Heart left ventricle (tissue), 16 donors: ENCODE measurements around the gene CRIM1. TPM values are rescaled to one million over a fixed set of nuclear protein-coding genes. Genes with fewer than 3 reads are reported as not detected.

ENCODE experiments used
- ATAC-seq, 4 donors: fragments of 200-7000 bp; cut with Tn5 transposase; one replicate each; pipeline ENCODE4 v1.9.1; 2020 to 2022; ENCODE audit warnings: moderate library complexity in 4 of 4, mild to moderate bottlenecking in 3 of 4, moderate number of reproducible peaks in 1 of 4
- DNase-seq, 5 donors: peaks; one replicate each; pipeline ENCODE4 v3.0.0-alpha.2; 2020
- H3K27ac ChIP-seq, 12 donors: fragments of 200-600 bp; sonication (generic) in 4 of 12; one replicate each; pipeline versions ENCODE4 v1.5.0 to v1.8.0; 2016 to 2022; ENCODE audit warnings: mild to moderate bottlenecking in 2 of 12
- H3K27me3 ChIP-seq, 9 donors: fragments of 200-600 bp; sonication (generic) in 2 of 9; one replicate each; pipeline versions ENCODE4 v1.5.1 to v1.8.0; 2016 to 2022; ENCODE audit warnings: mild to moderate bottlenecking in 3 of 9
- H3K36me3 ChIP-seq, 9 donors: fragments of 200-600 bp; sonication (generic) in 2 of 9; one replicate each; pipeline versions ENCODE4 v1.5.0 to v1.8.0; 2018 to 2022; ENCODE audit warnings: mild to moderate bottlenecking in 2 of 9
- H3K4me1 ChIP-seq, 12 donors: fragments of 200-600 bp; sonication (generic) in 4 of 12; one replicate each; pipeline versions ENCODE4 v1.5.0 to v1.8.0; 2016 to 2022; ENCODE audit warnings: mild to moderate bottlenecking in 3 of 12
- H3K4me3 ChIP-seq, 12 donors: fragments of 200-600 bp; sonication (generic) in 4 of 12; one replicate each; pipeline versions ENCODE4 v1.5.0 to v1.8.0; 2017 to 2022; ENCODE audit warnings: mild to moderate bottlenecking in 9 of 12, moderate library complexity in 4 of 12
- H3K9me3 ChIP-seq, 12 donors: fragments of 200-600 bp; sonication (generic) in 4 of 12; one replicate each; pipeline versions ENCODE4 v1.5.0 to v1.8.0; 2016 to 2022; ENCODE audit warnings: mild to moderate bottlenecking in 1 of 12
- POLR2A ChIP-seq, 2 donors: fragments of 450-650 bp; IDR thresholded peaks; one replicate each; pipeline ENCODE4 v1.6.1; 2017; ENCODE audit warnings: antibody characterized with exemption in 2 of 2, mild to moderate bottlenecking in 2 of 2, moderate library complexity in 2 of 2
- WGBS, 4 donors: extraction: QIAGEN DNeasy Blood & Tissue Kit in 2 of 4; methylation state at CpG; one replicate each; pipeline versions ENCODE4 v1.1.5 to v1.1.7; 2013 to 2018; 5-methylcytosine and 5-hydroxymethylcytosine counted together
- intact Hi-C, 10 donors: fragments of 100-400 bp; cut with DNase I; formaldehyde crosslinking; loops; one replicate each; pipeline versions ENCODE4 v1.11.1 to v1.14.2; 2022
- polyA plus RNA-seq, 2 donors: library from polyadenylated mRNA; stranded (reverse); fragments of 200-250 nt; gene quantifications; one replicate each; pipeline ENCODE4 v1.2.3, GENCODE V29; 2013
- total RNA-seq, 9 donors: library from RNA; depleted of rRNA in 2 of 9; stranded (reverse); fragments of >200 nt in 2 of 9; fragmentation: NEBNext Ultra II Directional in 3 of 9; extraction: Animal tissue kit (Norgen Biotek cat#: 25700) in 3 of 9; gene quantifications; one replicate each; pipeline versions ENCODE4 v1.1.0 to v1.2.4, GENCODE V29; 2016 to 2023
- TF ChIP-seq, protein P1 (sequence below), 12 donors: fragments of 200-600 bp; sonication (generic) in 4 of 12; IDR thresholded peaks; one replicate each; pipeline versions ENCODE4 v1.5.0 to v1.8.0; 2018 to 2022; ENCODE audit warnings: antibody characterized with exemption in 12 of 12, mild to moderate bottlenecking in 5 of 12
- donor health status: ischemic (EF 13 %, LVEDD 7.1; RV severe dilation, severe dysfunction).
- donor health status: healthy with polysubstance abuse.
- donor health status: DM: no; HTN: yes; CAD: no.
- donor health status: DM: no; HTN: no; CAD: no.
- donor health status: ischemic (EF 25% LVEDD 6.9; RV normal size, moderate dysfunction).
- donor health status: ischemic (EF 25% LVEDD 5.7; RV mildly dilated, moderate dysfunction).
- donor health status: healthy.
- donor health status: DM: yes; HTN: yes; CAD: no.
- donor health status: ischemic (EF 35%, LVEDD 5.7; RV mildly dilated, moderate dysfunction).
- donor health status: nonischemic (EF 11% LVEDD 7.7; RV severe dilation, severe dysfunction).
- donor health status: DM: yes; HTN: yes; CAD: no.
- donor health status: PGD.
- donor health status: ischemic (EF 29% LVEDD 5.4; RV normal size, mild dysfunction).
- donor health status: nonischemic (EF 23%, LVEDD 6.1; RV moderate dilation, normal function).

The CRIM1 gene
- total and polyA plus RNA-seq, 11 donors: 14.7 to 120 (median 81.8) TPM

DNA sequence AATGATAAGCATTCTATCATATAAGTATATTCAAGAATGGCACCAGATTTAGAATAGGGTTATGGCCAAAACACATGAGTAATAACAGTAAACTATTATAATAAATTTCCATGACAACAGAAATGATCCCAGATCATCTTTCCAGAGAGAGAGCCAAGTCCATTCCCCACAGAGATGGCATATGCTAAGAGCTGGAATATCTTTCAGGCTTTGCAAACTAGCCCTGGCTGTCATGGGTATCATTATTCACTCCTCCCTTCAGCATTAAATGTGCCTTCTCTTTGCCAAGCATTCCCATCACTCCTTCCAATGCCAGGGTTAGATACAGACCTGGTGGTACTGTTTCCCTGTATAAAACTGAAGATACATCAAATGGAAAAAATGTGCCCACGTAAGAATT is 231.5 kb downstream of the CRIM1 start:
- peaks cover 0 to 81% (median 63%) of the 10 kb centered on the region in 9 donors for H3K36me3 ChIP-seq
- DNase-seq: no peak
- H3K27ac ChIP-seq: peak overlapping the region in 1 of 12 donors; percentile 2
- H3K4me1 ChIP-seq: peaks cover 0 to 28% (median 14%) of the 10 kb centered on the region in 12 donors
- intact Hi-C loops: loop anchor here in 2 of 10 donors (10.0 kb wide), 1 partner anchor 232 kb away; the partner anchor contains the start of gene CRIM1 (in 2 of the 2)
- peak in 2 of 4 donors; percentile 47 to 48 for ATAC-seq
- 62 to 86% (median 79%) methylated on average over 1 of the region's 1 CpG for WGBS, 4 donors
- no peaks in the 10 kb centered on the region for H3K9me3 ChIP-seq
- no peak for TF ChIP-seq POLR2A (IDR thresholded peaks at IDR 0.05)
- TF ChIP-seq, protein P1, sequence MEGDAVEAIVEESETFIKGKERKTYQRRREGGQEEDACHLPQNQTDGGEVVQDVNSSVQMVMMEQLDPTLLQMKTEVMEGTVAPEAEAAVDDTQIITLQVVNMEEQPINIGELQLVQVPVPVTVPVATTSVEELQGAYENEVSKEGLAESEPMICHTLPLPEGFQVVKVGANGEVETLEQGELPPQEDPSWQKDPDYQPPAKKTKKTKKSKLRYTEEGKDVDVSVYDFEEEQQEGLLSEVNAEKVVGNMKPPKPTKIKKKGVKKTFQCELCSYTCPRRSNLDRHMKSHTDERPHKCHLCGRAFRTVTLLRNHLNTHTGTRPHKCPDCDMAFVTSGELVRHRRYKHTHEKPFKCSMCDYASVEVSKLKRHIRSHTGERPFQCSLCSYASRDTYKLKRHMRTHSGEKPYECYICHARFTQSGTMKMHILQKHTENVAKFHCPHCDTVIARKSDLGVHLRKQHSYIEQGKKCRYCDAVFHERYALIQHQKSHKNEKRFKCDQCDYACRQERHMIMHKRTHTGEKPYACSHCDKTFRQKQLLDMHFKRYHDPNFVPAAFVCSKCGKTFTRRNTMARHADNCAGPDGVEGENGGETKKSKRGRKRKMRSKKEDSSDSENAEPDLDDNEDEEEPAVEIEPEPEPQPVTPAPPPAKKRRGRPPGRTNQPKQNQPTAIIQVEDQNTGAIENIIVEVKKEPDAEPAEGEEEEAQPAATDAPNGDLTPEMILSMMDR (IDR thresholded peaks at IDR 0.05): no peak
- no peak overlapping the region for H3K4me3 ChIP-seq
- no peaks in the 10 kb centered on the region for H3K27me3 ChIP-seq

DNA sequence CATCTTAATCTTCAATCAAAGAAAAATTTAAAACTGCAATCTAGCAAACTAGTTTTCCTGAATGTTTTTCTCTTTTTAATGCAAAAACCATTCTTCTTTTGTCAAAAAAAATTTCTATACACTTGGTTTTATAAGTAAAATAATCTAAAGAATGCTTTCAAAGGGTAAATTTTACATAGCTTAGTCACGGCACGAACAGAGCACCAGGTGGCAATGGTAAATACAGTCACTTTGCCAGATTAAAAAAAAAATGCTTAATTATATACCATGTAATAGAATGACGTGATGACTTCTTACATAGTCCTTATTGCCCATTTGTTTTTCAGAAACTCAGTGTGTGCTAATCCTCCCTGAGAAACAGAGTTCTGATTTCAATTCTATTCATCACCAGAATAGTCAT is 232.0 kb downstream of the CRIM1 start:
- intact Hi-C loops: loop anchor here in 2 of 10 donors (10.0 kb wide), 1 partner anchor 233 kb away; the partner anchor contains the start of gene CRIM1 (in 2 of the 2)
- 91 to 94% (median 92%) methylated on average over 3 of the region's 3 CpGs for WGBS, 4 donors
- no peak for ATAC-seq
- Histone ChIP-seq H3K4me1 (peaks cover 0 to 25% (median 12%) of the 10 kb centered on the region in 12 donors), H3K27ac (no peak overlapping the region), H3K4me3 (no peak overlapping the region), H3K27me3 (no peaks in the 10 kb centered on the region), H3K36me3 (peaks cover 0 to 76% (median 58%) of the 10 kb centered on the region in 9 donors), H3K9me3 (no peaks in the 10 kb centered on the region)
- no peak for TF ChIP-seq POLR2A (IDR thresholded peaks at IDR 0.05)
- TF ChIP-seq, protein P1 (IDR thresholded peaks at IDR 0.05): no peak
- DNase-seq: no peak

DNA sequence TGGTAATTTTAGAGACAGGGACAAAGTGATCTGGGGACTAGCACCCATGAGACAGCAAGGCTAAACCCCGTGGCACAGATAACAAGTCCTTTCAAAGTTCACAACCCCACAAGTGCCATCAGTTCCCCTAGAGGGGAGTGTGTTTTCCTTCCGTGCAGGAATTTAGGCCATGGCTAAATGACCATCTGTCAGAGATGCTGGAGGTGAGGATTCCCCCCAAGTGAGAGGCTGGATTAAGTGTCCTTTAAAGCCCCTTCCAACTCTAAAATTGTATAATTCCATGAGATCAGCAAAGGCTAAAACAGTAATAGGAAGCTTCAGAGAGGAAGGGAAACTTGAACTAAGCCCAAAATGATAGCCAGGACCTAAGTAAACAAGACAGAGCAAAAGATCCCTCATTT is 233.7 kb downstream of the CRIM1 start:
- peaks cover 0 to 22% (median 12%) of the 10 kb centered on the region in 12 donors for H3K4me1 ChIP-seq
- WGBS, 4 donors: 24 to 32% (median 26%) methylated on average over 2 of the region's 2 CpGs
- peak; percentile 81 to 89 (median 84) for ATAC-seq
- TF ChIP-seq, protein P1 (IDR thresholded peaks at IDR 0.05): no peak
- DNase-seq: no peak
- H3K9me3 ChIP-seq: no peaks in the 10 kb centered on the region
- no peaks in the 10 kb centered on the region for H3K27me3 ChIP-seq
- peak overlapping the region in 10 of 12 donors; percentile 2 to 66 (median 22) for H3K27ac ChIP-seq
- no peak overlapping the region for H3K4me3 ChIP-seq
- H3K36me3 ChIP-seq: peaks cover 0 to 59% (median 41%) of the 10 kb centered on the region in 9 donors
- intact Hi-C loops: loop anchor here in 2 of 10 donors (10.0 kb wide), 1 partner anchor 234 kb away; the partner anchor contains the start of gene CRIM1 (in 2 of the 2)

DNA sequence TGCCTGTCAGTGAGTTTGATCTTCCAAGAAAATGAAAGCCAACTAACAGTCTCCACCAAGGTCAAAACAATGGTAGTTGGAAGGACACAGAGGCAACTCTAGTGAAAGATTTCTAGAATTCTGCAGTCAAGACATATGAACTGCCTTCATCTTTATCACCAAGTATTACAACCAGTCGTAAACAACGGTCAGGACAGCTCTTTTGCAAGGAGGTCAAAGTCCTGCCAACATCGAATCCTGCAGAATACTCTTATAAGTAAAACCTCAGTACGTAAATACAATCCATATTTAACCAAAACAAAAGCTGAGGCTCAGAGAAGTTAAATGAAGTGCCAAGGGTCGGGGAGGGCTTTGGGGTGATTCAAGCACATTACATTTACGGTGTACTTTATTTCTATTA is 239.3 kb downstream of the CRIM1 start:
- 94 to 98% (median 97%) methylated on average over 6 of the region's 6 CpGs for WGBS, 4 donors
- Histone ChIP-seq H3K9me3 (no peaks in the 10 kb centered on the region), H3K27me3 (no peaks in the 10 kb centered on the region), H3K27ac (no peak overlapping the region), H3K4me1 (peaks cover 0 to 39% (median 22%) of the 10 kb centered on the region in 12 donors), H3K4me3 (no peak overlapping the region), H3K36me3 (peaks cover 0 to 11% (median 8%) of the 10 kb centered on the region in 9 donors)
- DNase-seq: no peak
- no peak for ATAC-seq
- intact Hi-C loops: loop anchor here in 1 of 10 donors (5.0 to 10.0 kb wide), 2 partner anchors 67 to 180 kb away; no protein-coding TSS in a partner anchor
- TF ChIP-seq, protein P1 (IDR thresholded peaks at IDR 0.05): no peak
- no peak for TF ChIP-seq POLR2A (IDR thresholded peaks at IDR 0.05)
